WTC11 (cell line): ENCODE data around the gene VANGL2. TPM values are rescaled to one million over a fixed set of nuclear protein-coding genes. Genes with fewer than 3 reads are reported as not detected.

Experiments
- ATAC-seq: fragments of 200-7000 bp; cut with Tn5 transposase; 2 replicates; pipeline ENCODE4 v1.10.0; 2021; ENCODE audit warnings: mild to moderate bottlenecking, moderate library complexity
- CTCF ChIA-PET: fragments of 300-600 bp; sonication (Branson Sonifier 250); formaldehyde crosslinking; loops from one replicate; lab custom pipeline; 2021; ENCODE audit warnings: antibody characterized with exemption; lab: Charles Lee
- POLR2A ChIA-PET: fragments of 350-600 bp; sonication (Branson Sonifier 250); formaldehyde crosslinking; loops from one replicate; lab custom pipeline; 2021; ENCODE audit warnings: antibody characterized with exemption; lab: Charles Lee
- DNase-seq: peaks from one replicate; pipeline ENCODE4 v3.0.0; 2021; ENCODE audit warnings: low spot score
- H3K27ac Mint-ChIP-seq: 2 replicates; pipeline ENCODE4 v1.8.0; 2021; ENCODE audit warnings: mixed read lengths
- H3K27me3 Mint-ChIP-seq: 2 replicates; pipeline ENCODE4 v1.8.0; 2021; ENCODE audit warnings: low read depth, mild to moderate bottlenecking, moderate library complexity, mixed read lengths
- H3K36me3 Mint-ChIP-seq: 2 replicates; pipeline ENCODE4 v1.8.0; 2021; ENCODE audit warnings: mixed read lengths
- H3K4me1 Mint-ChIP-seq: 2 replicates; pipeline ENCODE4 v1.8.0; 2022; ENCODE audit warnings: mixed read lengths
- H3K4me3 Mint-ChIP-seq: 2 replicates; pipeline ENCODE4 v1.8.0; 2021; ENCODE audit warnings: mild to moderate bottlenecking, moderate library complexity, mixed read lengths
- H3K9me3 Mint-ChIP-seq: 2 replicates; pipeline ENCODE4 v1.8.0; 2021; ENCODE audit warnings: mixed read lengths
- ESRRA ChIP-seq: sonication (generic); formaldehyde crosslinking; IDR thresholded peaks from 2 replicates; pipeline ENCODE4 v1.8.1; 2022; ENCODE audit warnings: mild to moderate bottlenecking, missing genetic modification reagents, borderline replicate concordance
- HMGA2 ChIP-seq: fragments of 250-450 bp; sonication (Bioruptor Pico); IDR thresholded peaks from 2 replicates; pipeline ENCODE4 v1.4.0; 2021; ENCODE audit warnings: mild to moderate bottlenecking, moderate library complexity
- IRF2 ChIP-seq: sonication (generic); formaldehyde crosslinking; IDR thresholded peaks from 2 replicates; pipeline ENCODE4 v1.8.0; 2022; ENCODE audit warnings: low read depth, missing genetic modification reagents, borderline replicate concordance
- MYBL2 ChIP-seq: sonication (generic); formaldehyde crosslinking; IDR thresholded peaks from 2 replicates; pipeline ENCODE4 v1.8.1; 2023; ENCODE audit warnings: mild to moderate bottlenecking, moderate library complexity, missing genetic modification reagents
- OVOL2 ChIP-seq: fragments of 250-450 bp; sonication (Bioruptor Pico); IDR thresholded peaks from 2 replicates; pipeline ENCODE4 v1.9.0; 2021; ENCODE audit warnings: mild to moderate bottlenecking, borderline replicate concordance
- RELA ChIP-seq: sonication (generic); formaldehyde crosslinking; IDR thresholded peaks from 2 replicates; pipeline ENCODE4 v1.8.1; 2022; ENCODE audit warnings: missing genetic modification reagents, mild to moderate bottlenecking, borderline replicate concordance
- ZBTB21 ChIP-seq: sonication (generic); formaldehyde crosslinking; IDR thresholded peaks from 2 replicates; pipeline ENCODE4 v1.8.1; 2023; ENCODE audit warnings: mild to moderate bottlenecking, missing genetic modification reagents, borderline replicate concordance
- ZNF121 ChIP-seq: sonication (generic); formaldehyde crosslinking; IDR thresholded peaks from 2 replicates; pipeline ENCODE4 v1.8.0; 2023; ENCODE audit warnings: missing genetic modification reagents
- ZNF263 ChIP-seq: sonication (generic); formaldehyde crosslinking; IDR thresholded peaks from 2 replicates; pipeline ENCODE4 v1.8.1; 2022; ENCODE audit warnings: low read depth, mild to moderate bottlenecking, moderate library complexity, missing genetic modification reagents
- ZNF671 ChIP-seq: fragments of 250-450 bp; sonication (Bioruptor Pico); IDR thresholded peaks from 2 replicates; pipeline ENCODE4 v1.8.0; 2021; ENCODE audit warnings: mild to moderate bottlenecking
- total RNA-seq: library from RNA; stranded (reverse); gene quantifications from 3 replicates; pipeline ENCODE4 v1.2.3, GENCODE V29; 2021
- TF ChIP-seq, protein P1 (sequence below): sonication (generic); formaldehyde crosslinking; IDR thresholded peaks from 2 replicates; pipeline ENCODE4 v1.8.1; 2023; ENCODE audit warnings: mild to moderate bottlenecking, missing genetic modification reagents
- TF ChIP-seq, protein P2 (sequence below): fragments of 200-600 bp; IDR thresholded peaks from 2 replicates; pipeline ENCODE4 v1.8.0; 2022; ENCODE audit warnings: antibody characterized with exemption
- TF ChIP-seq, protein P3 (sequence below): sonication (generic); formaldehyde crosslinking; IDR thresholded peaks from 2 replicates; pipeline ENCODE4 v1.8.1; 2022; ENCODE audit warnings: missing genetic modification reagents, borderline replicate concordance
- TF ChIP-seq, protein P4 (sequence below): fragments of 250-450 bp; sonication (Bioruptor Pico); IDR thresholded peaks from 2 replicates; pipeline ENCODE4 v1.9.0; 2021; ENCODE audit warnings: mild to moderate bottlenecking
- TF ChIP-seq, protein P5 (sequence below): sonication (generic); formaldehyde crosslinking; IDR thresholded peaks from 2 replicates; pipeline ENCODE4 v1.8.0; 2023; ENCODE audit warnings: missing genetic modification reagents
- TF ChIP-seq, protein P6 (sequence below): fragments of 250-450 bp; sonication (Bioruptor Pico); IDR thresholded peaks from 2 replicates; pipeline ENCODE4 v1.9.0; 2021; ENCODE audit warnings: mild to moderate bottlenecking
- TF ChIP-seq, protein P7 (sequence below): sonication (generic); formaldehyde crosslinking; IDR thresholded peaks from 2 replicates; pipeline ENCODE4 v1.8.0; 2022; ENCODE audit warnings: mild to moderate bottlenecking, missing genetic modification reagents
- TF ChIP-seq, protein P8 (sequence below): sonication (generic); formaldehyde crosslinking; IDR thresholded peaks from 2 replicates; pipeline ENCODE4 v1.8.0; 2023; ENCODE audit warnings: mild to moderate bottlenecking, missing genetic modification reagents
- TF ChIP-seq, protein P9 (sequence below): fragments of 250-450 bp; sonication (Bioruptor Pico); IDR thresholded peaks from 2 replicates; pipeline ENCODE4 v2.1.2; 2022; ENCODE audit warnings: mild to moderate bottlenecking, moderate library complexity

Gene VANGL2
- total RNA-seq, 1 experiment from 2014 or later = 68.0 TPM

DNA sequence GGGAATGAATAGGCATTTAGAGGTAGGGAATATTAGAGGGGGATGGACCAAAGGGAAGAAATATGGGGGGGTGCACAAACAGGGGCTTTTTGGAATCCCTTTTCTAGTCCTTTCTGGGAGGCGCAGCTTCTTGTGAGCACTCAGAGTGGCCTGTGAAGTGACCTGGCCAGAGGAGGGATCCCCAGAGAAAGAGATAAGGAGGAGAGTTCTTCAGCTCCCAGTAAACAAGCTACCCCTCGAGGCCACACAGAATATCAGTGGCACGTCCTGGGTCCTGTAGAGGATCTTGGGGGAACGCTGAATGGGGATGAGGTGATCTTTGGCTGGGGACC lies 19.4 kb downstream of the VANGL2 start:
- no peak overlapping the region for H3K4me3 Mint-ChIP-seq
- no peak for TF ChIP-seq MYBL2
- H3K4me1 Mint-ChIP-seq = peaks cover 3% of the 10 kb centered on the region; the same call in 1 of the 2 replicates
- peak overlapping the region; percentile 71; the same call in 1 of the 2 replicates for H3K27ac Mint-ChIP-seq
- POLR2A ChIA-PET = no interaction called here
- DNase-seq (no peak), ATAC-seq (no peak)
- H3K36me3 Mint-ChIP-seq = peaks cover 58% of the 10 kb centered on the region
- CTCF ChIA-PET = interaction anchor here (1.1 kb wide), 1 partner anchor 8 kb away, joined by 3 read pairs; no protein-coding TSS in a partner anchor
- H3K9me3 Mint-ChIP-seq = no peaks in the 10 kb centered on the region
- no peaks in the 10 kb centered on the region for H3K27me3 Mint-ChIP-seq

DNA sequence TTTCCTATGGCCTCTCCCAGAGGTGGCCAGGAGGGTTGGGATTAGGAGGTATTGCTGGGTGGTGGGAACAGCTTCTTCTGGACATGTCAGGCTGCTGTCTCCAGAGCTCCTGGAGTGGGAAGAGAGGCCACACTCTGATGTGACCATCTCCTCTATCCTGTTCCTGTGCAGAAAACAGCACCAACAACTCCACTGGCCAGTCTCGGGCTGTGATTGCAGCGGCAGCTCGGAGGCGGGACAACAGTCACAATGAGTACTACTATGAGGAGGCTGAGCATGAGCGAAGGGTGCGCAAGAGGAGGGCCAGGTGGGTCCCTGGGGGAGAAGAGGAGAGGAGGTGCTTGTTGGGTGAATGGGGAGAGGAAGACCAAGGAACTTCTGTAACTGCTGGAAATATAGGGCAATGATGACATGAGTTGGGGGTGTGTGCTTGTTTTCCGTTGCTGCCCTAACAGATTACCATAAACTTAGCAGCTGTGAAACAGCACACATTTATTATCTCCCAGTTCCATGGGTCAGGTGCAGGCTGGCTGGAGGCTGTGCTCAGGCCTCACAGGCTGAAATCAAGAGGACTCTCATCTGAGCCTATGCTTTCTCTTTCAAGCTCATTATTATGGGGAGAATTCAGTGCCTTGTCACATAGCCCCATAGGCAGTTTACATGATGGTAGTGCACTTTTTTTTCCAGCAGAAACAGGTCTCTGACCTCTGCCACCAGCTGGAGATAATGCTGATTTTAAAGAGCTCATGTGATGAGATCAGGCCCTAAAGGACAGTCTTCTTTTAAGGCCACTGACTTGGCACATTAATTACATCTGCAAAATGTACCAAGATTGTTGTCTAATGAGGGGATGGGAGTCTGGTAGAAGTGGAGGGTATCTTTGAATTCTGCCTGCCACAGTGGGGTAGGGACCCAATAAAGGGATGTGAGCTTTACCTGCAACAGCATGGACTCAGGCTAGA lies 20.8 kb downstream of the VANGL2 start:
- ATAC-seq (no peak), DNase-seq (no peak)
- CTCF ChIA-PET = no interaction called here
- peaks cover 70% of the 10 kb centered on the region for H3K36me3 Mint-ChIP-seq
- POLR2A ChIA-PET = no interaction called here
- H3K4me1 Mint-ChIP-seq = no peaks in the 10 kb centered on the region
- H3K4me3 Mint-ChIP-seq = no peak overlapping the region
- TF ChIP-seq, protein P1, sequence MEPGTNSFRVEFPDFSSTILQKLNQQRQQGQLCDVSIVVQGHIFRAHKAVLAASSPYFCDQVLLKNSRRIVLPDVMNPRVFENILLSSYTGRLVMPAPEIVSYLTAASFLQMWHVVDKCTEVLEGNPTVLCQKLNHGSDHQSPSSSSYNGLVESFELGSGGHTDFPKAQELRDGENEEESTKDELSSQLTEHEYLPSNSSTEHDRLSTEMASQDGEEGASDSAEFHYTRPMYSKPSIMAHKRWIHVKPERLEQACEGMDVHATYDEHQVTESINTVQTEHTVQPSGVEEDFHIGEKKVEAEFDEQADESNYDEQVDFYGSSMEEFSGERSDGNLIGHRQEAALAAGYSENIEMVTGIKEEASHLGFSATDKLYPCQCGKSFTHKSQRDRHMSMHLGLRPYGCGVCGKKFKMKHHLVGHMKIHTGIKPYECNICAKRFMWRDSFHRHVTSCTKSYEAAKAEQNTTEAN (CRISPR knock-in tag) = no peak
- TF ChIP-seq, protein P2, sequence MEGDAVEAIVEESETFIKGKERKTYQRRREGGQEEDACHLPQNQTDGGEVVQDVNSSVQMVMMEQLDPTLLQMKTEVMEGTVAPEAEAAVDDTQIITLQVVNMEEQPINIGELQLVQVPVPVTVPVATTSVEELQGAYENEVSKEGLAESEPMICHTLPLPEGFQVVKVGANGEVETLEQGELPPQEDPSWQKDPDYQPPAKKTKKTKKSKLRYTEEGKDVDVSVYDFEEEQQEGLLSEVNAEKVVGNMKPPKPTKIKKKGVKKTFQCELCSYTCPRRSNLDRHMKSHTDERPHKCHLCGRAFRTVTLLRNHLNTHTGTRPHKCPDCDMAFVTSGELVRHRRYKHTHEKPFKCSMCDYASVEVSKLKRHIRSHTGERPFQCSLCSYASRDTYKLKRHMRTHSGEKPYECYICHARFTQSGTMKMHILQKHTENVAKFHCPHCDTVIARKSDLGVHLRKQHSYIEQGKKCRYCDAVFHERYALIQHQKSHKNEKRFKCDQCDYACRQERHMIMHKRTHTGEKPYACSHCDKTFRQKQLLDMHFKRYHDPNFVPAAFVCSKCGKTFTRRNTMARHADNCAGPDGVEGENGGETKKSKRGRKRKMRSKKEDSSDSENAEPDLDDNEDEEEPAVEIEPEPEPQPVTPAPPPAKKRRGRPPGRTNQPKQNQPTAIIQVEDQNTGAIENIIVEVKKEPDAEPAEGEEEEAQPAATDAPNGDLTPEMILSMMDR = no peak
- TF ChIP-seq ZBTB21 (CRISPR knock-in tag) (no peak), RELA (no peak), OVOL2 (CRISPR knock-in tag) (no peak), HMGA2 (CRISPR knock-in tag) (no peak), IRF2 (CRISPR knock-in tag) (no peak), ESRRA (CRISPR knock-in tag) (no peak), ZNF121 (CRISPR knock-in tag) (no peak), ZNF263 (no peak), ZNF671 (CRISPR knock-in tag) (no peak)
- TF ChIP-seq, protein P3, sequence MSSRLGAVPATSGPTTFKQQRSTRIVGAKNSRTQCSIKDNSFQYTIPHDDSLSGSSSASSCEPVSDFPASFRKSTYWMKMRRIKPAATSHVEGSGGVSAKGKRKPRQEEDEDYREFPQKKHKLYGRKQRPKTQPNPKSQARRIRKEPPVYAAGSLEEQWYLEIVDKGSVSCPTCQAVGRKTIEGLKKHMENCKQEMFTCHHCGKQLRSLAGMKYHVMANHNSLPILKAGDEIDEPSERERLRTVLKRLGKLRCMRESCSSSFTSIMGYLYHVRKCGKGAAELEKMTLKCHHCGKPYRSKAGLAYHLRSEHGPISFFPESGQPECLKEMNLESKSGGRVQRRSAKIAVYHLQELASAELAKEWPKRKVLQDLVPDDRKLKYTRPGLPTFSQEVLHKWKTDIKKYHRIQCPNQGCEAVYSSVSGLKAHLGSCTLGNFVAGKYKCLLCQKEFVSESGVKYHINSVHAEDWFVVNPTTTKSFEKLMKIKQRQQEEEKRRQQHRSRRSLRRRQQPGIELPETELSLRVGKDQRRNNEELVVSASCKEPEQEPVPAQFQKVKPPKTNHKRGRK = no peak
- TF ChIP-seq, protein P4, sequence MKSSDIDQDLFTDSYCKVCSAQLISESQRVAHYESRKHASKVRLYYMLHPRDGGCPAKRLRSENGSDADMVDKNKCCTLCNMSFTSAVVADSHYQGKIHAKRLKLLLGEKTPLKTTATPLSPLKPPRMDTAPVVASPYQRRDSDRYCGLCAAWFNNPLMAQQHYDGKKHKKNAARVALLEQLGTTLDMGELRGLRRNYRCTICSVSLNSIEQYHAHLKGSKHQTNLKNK (CRISPR knock-in tag) = no peak
- TF ChIP-seq, protein P5, sequence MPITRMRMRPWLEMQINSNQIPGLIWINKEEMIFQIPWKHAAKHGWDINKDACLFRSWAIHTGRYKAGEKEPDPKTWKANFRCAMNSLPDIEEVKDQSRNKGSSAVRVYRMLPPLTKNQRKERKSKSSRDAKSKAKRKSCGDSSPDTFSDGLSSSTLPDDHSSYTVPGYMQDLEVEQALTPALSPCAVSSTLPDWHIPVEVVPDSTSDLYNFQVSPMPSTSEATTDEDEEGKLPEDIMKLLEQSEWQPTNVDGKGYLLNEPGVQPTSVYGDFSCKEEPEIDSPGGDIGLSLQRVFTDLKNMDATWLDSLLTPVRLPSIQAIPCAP (CRISPR knock-in tag) = no peak
- TF ChIP-seq, protein P6, sequence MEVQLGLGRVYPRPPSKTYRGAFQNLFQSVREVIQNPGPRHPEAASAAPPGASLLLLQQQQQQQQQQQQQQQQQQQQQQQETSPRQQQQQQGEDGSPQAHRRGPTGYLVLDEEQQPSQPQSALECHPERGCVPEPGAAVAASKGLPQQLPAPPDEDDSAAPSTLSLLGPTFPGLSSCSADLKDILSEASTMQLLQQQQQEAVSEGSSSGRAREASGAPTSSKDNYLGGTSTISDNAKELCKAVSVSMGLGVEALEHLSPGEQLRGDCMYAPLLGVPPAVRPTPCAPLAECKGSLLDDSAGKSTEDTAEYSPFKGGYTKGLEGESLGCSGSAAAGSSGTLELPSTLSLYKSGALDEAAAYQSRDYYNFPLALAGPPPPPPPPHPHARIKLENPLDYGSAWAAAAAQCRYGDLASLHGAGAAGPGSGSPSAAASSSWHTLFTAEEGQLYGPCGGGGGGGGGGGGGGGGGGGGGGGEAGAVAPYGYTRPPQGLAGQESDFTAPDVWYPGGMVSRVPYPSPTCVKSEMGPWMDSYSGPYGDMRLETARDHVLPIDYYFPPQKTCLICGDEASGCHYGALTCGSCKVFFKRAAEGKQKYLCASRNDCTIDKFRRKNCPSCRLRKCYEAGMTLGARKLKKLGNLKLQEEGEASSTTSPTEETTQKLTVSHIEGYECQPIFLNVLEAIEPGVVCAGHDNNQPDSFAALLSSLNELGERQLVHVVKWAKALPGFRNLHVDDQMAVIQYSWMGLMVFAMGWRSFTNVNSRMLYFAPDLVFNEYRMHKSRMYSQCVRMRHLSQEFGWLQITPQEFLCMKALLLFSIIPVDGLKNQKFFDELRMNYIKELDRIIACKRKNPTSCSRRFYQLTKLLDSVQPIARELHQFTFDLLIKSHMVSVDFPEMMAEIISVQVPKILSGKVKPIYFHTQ = no peak
- TF ChIP-seq, protein P7, sequence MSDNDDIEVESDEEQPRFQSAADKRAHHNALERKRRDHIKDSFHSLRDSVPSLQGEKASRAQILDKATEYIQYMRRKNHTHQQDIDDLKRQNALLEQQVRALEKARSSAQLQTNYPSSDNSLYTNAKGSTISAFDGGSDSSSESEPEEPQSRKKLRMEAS (CRISPR knock-in tag) = no peak
- TF ChIP-seq, protein P8, sequence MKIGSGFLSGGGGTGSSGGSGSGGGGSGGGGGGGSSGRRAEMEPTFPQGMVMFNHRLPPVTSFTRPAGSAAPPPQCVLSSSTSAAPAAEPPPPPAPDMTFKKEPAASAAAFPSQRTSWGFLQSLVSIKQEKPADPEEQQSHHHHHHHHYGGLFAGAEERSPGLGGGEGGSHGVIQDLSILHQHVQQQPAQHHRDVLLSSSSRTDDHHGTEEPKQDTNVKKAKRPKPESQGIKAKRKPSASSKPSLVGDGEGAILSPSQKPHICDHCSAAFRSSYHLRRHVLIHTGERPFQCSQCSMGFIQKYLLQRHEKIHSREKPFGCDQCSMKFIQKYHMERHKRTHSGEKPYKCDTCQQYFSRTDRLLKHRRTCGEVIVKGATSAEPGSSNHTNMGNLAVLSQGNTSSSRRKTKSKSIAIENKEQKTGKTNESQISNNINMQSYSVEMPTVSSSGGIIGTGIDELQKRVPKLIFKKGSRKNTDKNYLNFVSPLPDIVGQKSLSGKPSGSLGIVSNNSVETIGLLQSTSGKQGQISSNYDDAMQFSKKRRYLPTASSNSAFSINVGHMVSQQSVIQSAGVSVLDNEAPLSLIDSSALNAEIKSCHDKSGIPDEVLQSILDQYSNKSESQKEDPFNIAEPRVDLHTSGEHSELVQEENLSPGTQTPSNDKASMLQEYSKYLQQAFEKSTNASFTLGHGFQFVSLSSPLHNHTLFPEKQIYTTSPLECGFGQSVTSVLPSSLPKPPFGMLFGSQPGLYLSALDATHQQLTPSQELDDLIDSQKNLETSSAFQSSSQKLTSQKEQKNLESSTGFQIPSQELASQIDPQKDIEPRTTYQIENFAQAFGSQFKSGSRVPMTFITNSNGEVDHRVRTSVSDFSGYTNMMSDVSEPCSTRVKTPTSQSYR = no peak
- TF ChIP-seq, protein P9, sequence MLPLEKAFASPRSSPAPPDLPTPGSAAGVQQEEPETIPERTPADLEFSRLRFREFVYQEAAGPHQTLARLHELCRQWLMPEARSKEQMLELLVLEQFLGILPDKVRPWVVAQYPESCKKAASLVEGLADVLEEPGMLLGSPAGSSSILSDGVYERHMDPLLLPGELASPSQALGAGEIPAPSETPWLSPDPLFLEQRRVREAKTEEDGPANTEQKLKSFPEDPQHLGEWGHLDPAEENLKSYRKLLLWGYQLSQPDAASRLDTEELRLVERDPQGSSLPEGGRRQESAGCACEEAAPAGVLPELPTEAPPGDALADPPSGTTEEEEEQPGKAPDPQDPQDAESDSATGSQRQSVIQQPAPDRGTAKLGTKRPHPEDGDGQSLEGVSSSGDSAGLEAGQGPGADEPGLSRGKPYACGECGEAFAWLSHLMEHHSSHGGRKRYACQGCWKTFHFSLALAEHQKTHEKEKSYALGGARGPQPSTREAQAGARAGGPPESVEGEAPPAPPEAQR (CRISPR knock-in tag) = no peak
- H3K9me3 Mint-ChIP-seq = no peaks in the 10 kb centered on the region
- peak overlapping the region; percentile 51; the same call in 1 of the 2 replicates for H3K27ac Mint-ChIP-seq
- H3K27me3 Mint-ChIP-seq = no peaks in the 10 kb centered on the region
